Astrocyte of the spinal cord (primary cell): ENCODE results near the gene ZBTB12.

Experiments
- DNase-seq: peaks from one replicate; pipeline ENCODE4 v3.0.0; 2011; ENCODE audit warnings: low read depth, low spot score
- H3K4me3 ChIP-seq: 2 replicates; pipeline ENCODE4 v1.5.1; 2011; ENCODE audit warnings: low read depth, mild to moderate bottlenecking, low read length, moderate library complexity
- in situ Hi-C: cut with HindIII; loops from 2 replicates; pipeline ENCODE4 v1.10.0; 2017; ENCODE audit warnings: low sequenced_read_pairs
- TF ChIP-seq, protein P1 (sequence below): IDR thresholded peaks from 2 replicates; pipeline ENCODE4 v1.5.1; 2012; ENCODE audit warnings: low read depth, mild to moderate bottlenecking, low read length, inconsistent platforms

Gene ZBTB12, protein sequence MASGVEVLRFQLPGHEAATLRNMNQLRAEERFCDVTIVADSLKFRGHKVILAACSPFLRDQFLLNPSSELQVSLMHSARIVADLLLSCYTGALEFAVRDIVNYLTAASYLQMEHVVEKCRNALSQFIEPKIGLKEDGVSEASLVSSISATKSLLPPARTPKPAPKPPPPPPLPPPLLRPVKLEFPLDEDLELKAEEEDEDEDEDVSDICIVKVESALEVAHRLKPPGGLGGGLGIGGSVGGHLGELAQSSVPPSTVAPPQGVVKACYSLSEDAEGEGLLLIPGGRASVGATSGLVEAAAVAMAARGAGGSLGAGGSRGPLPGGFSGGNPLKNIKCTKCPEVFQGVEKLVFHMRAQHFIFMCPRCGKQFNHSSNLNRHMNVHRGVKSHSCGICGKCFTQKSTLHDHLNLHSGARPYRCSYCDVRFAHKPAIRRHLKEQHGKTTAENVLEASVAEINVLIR

DNA sequence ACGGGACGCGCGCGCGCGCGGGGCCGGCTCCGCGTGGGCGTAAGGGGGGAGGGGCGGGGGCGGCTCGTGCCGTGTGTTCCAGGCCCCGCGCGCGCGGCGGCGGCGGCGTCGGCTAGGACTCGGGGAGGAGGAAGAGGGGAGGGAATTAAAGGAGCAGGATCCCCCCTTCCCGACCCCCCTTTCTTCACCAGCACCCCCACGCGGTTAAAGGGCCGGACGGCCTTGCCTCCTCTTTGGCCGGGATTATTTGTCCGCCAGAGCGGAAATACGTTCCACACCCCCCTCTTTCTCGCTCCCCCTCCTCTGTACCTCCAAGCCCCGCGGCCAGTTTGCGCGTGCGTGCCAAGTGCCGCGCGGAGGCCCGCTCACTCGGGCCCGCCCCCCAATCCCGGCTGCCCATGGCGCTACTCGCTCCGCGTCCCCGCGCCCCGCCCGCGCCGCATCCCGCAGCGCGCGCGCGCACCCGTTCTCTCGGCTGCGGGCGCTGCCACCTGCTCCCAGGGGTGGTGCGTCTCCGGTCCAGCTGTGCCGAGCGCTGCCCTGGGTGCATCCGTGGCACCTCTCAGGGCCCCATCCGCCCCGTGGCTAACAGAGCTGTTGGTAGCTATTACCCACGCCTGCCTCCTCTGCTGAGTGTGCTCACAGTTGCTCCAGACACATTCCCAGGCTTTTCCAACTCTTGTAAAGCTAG is at the start of gene ZBTB12:
Gene ZBTB12 (minus strand): TSS at position 134 of the 691 bp plus-strand sequence. CDS start 781 bp downstream, outside the sequence.
- peak within 1 kb of the TSS; percentile 55 for H3K4me3 ChIP-seq
- DNase-seq: peak; percentile 97
- in situ Hi-C loops: no loop called here
- TF ChIP-seq, protein P1, sequence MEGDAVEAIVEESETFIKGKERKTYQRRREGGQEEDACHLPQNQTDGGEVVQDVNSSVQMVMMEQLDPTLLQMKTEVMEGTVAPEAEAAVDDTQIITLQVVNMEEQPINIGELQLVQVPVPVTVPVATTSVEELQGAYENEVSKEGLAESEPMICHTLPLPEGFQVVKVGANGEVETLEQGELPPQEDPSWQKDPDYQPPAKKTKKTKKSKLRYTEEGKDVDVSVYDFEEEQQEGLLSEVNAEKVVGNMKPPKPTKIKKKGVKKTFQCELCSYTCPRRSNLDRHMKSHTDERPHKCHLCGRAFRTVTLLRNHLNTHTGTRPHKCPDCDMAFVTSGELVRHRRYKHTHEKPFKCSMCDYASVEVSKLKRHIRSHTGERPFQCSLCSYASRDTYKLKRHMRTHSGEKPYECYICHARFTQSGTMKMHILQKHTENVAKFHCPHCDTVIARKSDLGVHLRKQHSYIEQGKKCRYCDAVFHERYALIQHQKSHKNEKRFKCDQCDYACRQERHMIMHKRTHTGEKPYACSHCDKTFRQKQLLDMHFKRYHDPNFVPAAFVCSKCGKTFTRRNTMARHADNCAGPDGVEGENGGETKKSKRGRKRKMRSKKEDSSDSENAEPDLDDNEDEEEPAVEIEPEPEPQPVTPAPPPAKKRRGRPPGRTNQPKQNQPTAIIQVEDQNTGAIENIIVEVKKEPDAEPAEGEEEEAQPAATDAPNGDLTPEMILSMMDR: no peak

DNA sequence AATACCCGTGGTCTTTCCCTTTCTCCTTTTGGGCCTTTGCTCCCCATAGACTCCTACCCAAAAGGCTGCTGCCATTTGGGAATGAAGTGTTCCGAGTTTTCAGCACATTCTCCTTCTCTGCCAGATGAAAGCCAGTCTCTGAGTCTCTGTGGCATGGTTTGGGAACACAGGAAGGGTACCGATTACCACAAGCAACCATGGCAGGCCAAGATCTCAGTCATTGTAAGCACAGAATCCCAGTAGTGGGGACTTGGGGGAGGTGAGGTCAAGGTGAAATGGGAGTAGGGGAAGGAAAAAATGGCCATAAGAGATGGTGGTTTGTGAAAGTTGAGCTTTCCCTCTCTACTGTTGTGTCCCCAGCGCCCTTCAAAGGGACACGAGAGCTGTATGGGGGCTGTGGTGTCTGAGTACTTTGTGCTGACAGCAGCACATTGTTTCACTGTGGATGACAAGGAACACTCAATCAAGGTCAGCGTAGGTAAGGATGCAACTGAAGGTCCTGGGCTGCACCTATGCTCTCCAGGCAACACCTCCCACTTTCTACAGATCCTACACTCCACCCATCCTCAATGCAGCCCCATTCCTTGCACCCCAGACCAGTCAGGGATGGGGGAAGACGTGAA is 48.2 kb upstream of the ZBTB12 start:
- TF ChIP-seq, protein P1: no peak
- no peak for DNase-seq
- no peak overlapping the region for H3K4me3 ChIP-seq
- in situ Hi-C loops: no loop called here

DNA sequence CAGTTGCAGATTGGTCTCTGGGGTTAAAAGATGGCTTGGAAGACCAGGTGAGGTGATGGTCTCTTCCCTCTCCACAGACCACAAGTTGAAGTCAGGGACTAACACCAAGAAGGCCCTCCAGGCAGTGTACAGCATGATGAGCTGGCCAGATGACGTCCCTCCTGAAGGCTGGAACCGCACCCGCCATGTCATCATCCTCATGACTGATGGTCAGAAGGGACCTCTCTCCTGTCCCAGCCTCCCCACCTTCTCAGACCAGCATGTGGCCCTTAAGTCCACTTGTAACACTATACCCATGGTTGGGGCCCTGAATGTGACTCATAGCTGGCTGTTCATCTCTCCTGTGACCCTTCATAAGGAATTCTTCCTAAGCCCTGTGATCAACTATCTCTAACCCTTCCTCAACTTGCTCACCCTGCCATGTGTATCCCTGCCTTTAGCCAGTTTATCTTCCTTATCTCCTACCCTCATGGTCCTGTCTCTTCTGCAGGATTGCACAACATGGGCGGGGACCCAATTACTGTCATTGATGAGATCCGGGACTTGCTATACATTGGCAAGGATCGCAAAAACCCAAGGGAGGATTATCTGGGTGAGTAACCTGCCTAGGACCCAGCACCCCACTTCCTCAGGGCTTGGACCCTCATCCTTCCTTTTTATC is 47.0 kb upstream of the ZBTB12 start:
- in situ Hi-C loops: no loop called here
- TF ChIP-seq, protein P1: no peak
- H3K4me3 ChIP-seq: no peak overlapping the region
- DNase-seq: peak; percentile 17

- in situ Hi-C loops: no loop called here
- TF ChIP-seq, protein P1: no peak
- no peak overlapping the region for H3K4me3 ChIP-seq
- no peak for DNase-seq
These were observed 46.4 kb upstream of the ZBTB12 start for GRCh38 chr6:31948306-31948705.

GRCh38 chr6:31947864-31948263 is 46.0 kb upstream of the ZBTB12 start:
- in situ Hi-C loops: no loop called here
- TF ChIP-seq, protein P1: no peak
- DNase-seq: no peak
- no peak overlapping the region for H3K4me3 ChIP-seq

DNA sequence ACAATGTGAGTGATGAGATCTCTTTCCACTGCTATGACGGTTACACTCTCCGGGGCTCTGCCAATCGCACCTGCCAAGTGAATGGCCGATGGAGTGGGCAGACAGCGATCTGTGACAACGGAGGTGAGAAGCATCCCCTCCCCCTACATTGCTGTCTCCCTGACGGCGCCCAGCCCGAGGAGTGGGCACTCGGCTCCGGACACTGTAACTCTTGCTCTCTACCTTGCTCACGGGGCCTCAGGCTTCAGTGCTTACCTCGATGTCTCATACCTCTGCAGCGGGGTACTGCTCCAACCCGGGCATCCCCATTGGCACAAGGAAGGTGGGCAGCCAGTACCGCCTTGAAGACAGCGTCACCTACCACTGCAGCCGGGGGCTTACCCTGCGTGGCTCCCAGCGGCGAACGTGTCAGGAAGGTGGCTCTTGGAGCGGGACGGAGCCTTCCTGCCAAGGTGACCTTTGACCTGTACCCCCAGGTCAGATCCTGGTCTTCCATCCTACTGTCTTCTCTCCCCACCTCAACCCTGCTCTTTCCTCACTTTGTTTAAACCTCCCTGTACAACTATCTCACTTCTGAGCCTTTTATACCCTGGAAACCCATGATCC is 45.3 kb upstream of the ZBTB12 start:
- H3K4me3 ChIP-seq: no peak overlapping the region
- in situ Hi-C loops: no loop called here
- no peak for DNase-seq
- TF ChIP-seq, protein P1: no peak
